HG03139 (cell line): ENCODE data around the gene GPRIN3.
A peak's percentile ranks its signal among the peaks of the same experiment; 100 is the strongest.
"Not testable (repeated sequence)": the region's sequence is repeated elsewhere in the genome, so short reads cannot be mapped to it uniquely, and the experiment has no call there.

Source experiments
- ATAC-seq: cut with Tn5 transposase; IDR thresholded peaks from one replicate; pipeline ENCODE4 v1.9.1; 2021; ENCODE audit not compliant: unreplicated experiment

GPRIN3 gene

DNA sequence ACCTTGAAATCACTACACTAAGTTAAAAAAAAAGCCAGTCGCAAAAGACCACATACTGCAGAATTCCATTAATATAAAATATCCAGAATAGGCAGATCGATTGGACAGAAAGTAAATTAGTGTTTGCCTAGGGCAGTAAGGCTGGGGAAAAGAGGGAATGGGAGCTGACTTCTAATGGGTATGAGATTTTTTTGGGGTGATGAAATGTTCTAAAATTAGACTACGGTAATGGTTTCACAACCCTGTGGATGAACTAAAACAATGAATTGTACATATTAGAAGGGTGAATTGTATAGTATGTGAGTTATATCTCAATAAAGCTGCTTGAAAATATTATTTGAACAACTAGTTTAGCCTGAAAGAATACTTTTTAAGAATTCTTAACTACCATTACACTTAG, 6.7 kb upstream of the GPRIN3 start:
- no peak for ATAC-seq

DNA sequence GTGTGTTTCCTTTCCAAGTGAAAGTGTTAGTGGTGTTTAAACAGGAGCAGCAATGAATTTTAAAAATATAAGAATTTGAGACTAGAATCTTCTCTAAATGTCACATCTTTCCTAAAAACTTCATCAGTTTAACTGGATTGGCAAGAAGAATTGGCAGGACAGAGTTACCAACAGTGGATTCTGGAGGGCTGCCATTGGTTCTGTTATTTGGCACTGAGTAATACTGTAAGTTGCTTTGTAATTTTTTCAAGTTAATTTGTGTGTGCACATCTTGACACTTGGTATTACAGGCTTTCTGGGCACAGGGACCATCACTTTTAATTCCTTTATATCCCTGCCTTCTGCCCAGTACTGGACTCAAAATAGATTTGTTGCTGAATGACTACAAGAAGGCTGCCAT, 4.5 kb upstream of the GPRIN3 start:
- ATAC-seq, result no peak

DNA sequence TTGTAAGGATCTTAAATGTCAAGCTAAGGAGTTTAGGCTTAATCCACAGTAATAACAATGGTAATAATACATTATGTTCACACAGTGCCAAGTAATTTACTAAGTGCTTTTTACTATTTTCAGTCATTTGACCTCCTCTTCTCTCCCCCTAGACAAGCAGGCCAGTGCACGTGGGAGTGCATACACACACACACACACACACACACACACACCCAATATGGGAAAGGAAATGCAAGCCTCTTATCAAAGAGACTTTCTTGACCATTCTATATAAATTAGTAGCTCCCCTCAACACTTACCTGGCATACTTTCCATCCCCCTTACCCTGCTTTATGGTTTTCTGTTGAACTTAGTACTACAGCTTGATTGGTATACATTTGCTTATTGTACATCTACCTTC, 3.8 kb upstream of the GPRIN3 start:
- ATAC-seq, result no peak

DNA sequence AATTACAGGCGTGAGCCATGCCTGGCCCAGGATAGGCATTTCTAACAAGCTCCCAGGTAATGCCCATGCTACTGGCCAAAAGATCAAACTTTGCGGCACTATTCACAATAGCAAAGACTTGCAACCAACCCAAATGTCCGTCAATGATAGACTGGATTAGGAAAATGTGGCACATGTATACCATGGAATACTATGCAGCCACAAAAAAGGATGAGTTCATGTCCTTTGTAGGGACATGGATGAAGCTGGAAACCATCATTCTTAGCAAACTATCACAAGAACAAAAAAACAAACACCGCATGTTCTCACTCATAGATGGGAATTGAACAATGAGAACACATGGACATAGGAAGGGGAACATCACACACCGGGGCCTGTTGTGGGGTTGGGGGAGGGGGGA, 1.6 kb upstream of the GPRIN3 start:
- not testable (repeated sequence) for ATAC-seq

DNA sequence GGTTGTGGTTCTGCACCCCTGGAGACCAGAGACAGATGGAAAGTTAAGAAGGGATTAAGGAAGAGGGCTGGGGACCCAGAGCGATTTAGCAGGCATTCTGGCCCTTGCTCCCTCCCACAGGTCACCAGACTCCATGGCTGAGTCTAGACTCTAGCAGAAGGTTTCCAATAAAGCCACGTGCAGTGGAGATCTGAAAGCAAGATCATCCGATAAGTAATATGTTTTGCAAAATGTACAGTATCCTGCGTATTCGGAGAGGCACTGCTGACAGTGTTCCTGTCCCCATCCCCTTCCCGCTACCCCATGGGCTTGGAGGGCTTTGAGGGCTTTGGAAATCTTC, 531 bp upstream of the GPRIN3 start:
- ATAC-seq, result no peak

DNA sequence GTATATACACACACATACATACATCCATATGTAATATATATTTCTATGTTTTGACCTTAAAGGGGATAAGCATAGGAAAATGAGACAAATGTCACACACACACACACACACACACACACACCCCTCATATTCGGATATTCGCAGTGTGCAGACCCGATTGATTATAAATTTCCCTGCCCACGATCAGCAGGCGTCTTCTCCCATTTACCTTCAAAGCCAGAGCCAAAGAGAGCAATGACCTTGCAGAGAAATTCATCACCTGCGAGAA, 488 bp downstream of the GPRIN3 start:
- ATAC-seq, result no peak

DNA sequence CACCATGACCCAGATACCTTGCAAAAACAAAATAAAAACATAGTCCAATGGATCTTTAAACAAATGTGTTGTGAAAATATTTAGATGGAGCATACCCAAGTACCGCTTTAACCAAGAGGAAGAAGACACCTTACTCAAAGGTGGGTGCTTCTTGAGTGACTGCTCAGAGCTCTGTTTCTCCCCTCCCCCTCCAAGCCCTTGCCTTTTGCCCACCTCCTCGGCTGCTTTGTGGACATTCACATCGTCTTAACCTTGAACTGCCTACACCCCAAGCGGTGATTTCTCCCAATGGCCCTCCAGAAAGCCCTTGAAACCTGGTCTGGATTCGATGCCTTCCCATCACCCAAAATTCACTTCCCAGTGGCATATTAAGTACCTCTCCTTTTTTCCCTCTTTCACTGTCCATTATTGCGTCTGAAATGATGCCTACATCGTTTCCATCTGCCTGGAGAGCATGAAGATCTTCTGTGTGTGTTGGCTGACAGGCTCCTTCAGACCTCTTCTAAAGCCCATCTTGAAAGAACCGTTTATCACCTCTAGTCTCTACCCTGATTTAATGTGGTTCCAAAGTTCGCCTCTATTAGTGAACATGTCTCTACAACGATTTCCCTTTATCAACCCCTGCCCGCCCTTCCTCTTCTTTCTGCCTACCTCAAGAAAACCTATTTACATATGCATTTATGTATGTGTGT, 968 bp downstream of the GPRIN3 start:
- no peak for ATAC-seq

DNA sequence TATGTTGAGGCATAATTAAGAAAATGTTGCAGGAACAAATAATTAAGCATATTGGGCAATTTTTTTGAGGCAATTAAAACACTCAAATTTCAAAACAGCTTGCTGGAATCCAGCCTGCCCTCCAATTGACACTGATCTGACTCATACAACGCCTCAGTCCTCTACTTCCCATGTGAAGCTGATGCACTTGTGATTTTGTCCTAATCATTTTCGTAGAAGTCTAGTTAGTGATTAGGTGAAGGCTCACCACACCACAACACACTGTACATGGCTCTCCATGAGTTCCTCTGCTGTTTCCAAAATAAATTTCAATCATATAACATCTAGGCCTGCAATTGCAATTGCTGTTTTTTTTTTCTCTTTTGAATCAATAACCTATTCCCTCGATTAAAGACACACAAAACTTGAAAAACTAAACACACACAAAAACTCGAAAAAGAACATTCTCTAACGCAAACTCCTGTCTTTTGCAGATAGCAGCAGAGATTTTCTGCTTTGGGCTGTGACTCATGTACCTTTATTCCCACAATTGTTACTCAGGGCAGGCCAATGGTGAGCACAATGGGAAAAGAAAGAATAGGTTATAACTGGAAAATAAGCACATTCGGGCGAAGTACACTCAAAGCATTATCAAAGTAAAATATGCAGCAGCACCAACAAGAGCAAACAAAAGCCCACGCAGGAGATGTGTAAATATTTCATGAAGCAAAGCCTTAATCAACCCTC, 1.7 kb downstream of the GPRIN3 start:
- no peak for ATAC-seq

DNA sequence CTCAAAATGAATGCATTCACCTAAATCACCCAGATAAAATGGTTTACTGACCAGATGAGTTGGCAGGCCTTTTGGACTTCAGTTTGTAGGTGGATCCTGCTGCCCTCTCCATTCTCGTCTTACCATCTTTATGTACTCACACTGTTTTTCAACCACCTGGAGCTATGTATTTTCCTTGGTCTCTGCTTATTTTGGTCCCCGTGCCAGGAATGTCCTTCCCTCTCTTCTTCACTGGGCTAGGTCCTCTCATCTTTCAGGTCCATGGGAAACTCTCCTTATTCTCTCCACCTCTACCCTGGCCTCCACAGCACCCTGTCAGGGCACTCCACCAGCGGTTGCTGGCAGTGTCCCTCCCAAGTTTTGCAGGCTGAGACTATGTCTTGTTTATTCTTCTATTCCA, 2.6 kb downstream of the GPRIN3 start:
- no peak for ATAC-seq

DNA sequence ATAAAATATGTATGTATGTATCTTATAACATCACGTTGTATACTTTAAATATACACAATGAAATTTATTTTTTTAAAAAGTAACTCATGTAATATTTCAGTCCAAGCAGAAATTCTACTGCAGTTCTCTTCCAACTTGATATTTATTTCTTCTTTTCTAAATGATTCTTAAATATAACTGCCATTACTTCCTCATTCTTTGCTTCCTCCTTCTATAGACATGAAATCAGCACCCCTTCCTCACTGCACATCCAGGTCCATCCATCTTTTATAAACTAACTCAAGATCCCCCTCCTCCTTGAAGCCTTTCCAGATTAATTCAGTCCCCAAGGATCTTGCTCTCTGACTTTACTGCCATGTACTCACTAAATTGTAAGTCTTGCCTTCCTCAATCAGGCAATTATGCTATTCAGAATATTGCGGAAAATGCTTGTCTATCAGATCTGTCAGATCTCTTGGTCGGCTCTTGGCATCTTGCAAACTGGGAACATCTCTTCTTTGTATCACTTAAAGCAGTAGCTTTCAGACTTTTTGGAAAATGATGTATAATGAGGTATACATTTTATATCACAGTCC, 3.7 kb downstream of the GPRIN3 start:
- ATAC-seq, result no peak

DNA sequence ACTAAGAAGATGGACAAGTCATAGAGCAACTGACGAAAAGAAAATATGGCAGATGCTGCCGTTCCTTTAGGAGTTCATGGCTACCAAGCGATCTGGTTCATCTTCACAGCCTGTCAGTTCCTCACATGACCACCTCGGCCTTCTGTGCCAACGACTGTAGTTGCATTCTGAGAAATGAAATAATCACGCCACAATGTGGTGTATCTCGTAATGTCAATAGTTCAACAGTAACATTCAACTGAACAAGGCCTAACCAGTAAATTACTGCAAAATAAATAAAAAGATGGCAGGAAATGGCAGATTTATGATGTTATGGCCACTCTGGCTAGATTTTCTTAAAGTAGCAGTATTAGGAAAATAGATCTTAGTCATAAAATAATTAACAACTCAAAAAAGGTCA, 4.4 kb downstream of the GPRIN3 start:
- ATAC-seq, result no peak

DNA sequence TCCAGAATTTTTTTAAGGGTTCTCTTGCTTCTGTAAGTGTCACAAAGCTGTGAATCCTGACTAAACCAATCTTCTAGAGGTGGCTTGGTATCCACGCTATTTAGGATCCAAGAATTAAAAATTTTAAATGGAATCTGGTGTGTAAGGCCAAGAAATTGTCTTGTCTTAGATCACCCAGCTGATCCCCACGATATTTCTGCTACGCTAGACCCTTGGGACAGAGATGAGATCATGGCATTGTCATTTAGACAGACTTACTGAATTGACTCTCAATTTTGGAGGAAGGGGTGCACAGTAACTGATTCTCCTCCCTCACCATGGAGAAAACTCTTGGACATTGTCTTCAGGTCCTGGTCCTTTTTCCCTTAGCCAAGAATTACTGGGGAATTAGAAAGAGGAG, 5.7 kb downstream of the GPRIN3 start:
- ATAC-seq, result no peak

DNA sequence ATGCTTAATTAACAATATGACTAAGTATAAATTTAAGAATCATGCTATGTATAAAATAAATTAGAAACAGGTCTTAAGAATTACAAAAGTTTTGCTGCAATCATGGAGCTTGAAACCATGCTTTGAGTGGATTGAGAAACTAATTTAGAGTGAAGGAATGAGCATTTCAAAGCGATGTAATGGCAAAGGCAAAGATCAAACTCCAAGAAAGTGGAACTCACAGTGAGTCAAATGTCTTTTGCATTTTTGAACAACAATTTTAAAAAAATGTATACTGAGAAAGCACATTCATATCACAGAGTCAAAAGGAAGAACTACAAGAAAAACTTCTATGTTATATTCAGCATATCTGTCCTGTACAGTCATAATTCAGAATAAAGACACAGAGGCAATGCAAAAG, 6.6 kb downstream of the GPRIN3 start:
- ATAC-seq, result no peak

DNA sequence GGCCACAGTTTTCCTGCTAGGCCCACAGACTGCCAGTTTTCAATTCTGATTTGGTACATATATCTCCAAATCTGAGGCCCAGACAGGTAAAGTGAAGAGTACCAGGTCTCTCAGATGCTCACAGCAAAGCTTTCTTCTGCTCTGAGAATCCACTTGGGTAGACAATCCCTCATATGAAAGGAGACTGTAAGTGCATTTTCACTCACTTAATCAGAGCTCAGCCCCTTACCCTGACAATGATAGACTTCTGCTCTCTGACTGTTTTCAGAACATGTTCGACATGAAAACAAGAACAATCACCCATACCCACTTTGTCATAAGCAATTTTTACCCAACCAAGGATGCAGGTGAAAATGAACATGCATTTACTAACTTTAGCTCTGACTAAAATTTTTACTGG, 7.1 kb downstream of the GPRIN3 start:
- ATAC-seq, result no peak

DNA sequence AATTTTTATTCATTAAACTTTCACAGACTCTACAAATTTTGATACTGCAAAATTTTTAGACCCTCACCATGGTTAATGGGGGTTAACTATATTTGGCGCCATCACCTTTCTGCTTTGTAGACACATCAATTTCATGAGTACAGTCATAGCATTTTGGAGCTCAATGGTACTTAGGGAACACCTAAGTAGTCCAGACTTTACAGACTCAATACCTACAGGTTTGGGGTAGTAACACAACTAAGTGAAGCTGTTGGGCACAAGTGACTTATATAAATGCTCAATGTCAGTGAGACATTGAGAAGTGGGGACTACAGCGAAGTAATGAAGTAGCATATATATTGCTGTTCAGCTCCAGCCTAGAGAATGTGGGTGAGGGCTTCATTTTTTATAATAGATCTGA, 7.5 kb downstream of the GPRIN3 start:
- ATAC-seq, result no peak

DNA sequence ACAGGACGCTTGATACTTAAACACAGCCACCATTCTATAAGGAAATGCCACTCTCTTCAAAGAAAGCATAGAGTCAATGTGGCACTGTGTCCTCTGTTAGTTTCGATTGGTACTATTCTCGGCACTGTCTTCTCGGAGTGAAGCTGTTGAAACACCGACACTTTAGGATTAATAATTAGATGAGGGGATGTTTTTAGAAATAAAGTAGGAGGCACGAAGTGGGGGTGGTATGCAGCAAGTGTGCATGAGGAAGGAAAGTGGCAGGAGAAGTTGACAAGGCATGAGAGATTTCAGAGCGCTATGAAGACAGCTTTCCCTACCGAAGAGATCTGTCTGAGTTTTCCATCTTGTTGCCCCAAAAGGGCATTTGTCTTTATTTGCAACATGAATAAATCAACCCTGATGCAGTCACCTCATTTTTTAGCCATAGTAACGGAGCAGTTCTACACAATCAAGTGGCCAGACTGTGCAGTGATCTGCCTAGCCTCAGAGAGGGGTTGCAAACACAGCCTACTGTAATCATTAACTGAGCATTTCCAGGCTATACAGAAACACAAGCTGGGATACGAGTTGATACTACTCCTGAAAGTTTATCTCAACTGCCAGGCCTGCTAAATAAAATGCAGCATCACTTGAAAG, 8.3 kb downstream of the GPRIN3 start:
- ATAC-seq, result peak; percentile 32

DNA sequence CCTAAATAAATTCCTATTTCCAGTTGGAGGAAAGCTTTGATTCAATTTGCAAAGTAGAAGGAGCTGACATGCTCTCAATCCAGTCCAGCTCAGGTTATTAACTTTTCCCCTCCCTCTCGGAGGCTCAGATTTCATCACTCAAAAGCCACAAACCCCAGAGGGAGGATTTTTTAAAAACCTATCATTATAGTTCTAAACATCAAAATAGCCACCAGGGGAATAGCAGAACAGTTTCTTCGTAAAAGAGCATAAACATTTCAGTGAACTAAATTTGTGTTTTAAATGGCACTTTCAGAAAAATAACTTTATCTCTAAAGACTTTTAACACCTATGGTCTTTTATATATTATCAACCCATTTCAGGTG, 8.8 kb downstream of the GPRIN3 start:
- no peak for ATAC-seq

DNA sequence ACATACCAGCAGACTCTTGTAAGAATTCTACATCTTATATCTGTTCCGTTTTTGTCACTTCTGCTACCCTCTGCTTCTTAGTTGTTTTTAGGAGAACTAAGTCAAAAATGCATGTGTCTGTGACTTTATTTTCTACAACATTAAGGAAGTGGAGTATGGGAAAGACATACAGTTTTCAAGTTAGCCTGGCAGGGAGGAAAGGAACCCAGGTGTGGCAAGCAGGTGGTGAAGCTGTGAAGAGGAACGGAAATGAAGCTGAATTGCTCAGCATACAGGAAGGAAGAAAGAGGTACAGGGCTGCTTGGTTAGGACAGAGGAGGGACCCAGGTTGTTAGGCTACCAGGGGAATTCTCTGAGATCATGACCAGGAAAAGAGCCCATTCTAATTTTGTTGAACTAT, 9.4 kb downstream of the GPRIN3 start:
- peak; percentile 41 for ATAC-seq

DNA sequence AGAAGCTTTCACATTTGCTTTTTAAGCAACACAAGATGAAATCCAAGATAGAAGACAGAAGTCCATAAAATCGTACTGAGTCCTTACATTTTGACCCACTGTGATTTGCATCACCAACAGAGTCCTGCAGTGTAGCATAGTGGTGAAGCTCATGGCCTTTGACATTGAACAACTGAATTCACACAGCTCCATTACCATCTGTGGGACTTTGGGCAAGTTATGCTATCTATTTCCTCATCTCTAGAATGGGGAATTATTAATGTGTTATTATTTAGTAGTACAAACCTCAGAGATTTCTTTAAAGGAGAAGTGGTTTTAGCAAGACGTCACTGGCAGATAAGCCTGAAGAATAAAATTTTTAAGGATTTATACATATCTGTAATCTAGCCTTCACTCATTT, 10.7 kb downstream of the GPRIN3 start:
- ATAC-seq, result no peak

DNA sequence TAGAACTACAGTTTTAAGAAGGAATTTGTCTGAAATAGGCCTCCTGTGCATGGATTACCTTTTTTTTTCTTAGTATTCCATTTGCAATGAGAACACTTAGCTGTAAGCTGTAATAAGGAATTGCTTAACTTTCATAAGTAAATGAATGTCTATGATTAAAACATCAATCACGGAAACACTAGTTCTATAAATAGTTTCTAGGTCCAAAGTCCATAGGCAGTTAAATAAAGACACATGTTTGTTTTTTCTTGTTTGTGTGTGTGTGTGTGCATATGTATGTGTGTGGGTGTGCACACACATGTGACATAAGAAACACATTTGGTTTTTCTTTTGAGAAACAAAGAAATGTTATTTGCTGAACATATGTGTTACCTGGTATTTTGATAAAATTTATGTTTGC, 11.2 kb downstream of the GPRIN3 start:
- no peak for ATAC-seq

DNA sequence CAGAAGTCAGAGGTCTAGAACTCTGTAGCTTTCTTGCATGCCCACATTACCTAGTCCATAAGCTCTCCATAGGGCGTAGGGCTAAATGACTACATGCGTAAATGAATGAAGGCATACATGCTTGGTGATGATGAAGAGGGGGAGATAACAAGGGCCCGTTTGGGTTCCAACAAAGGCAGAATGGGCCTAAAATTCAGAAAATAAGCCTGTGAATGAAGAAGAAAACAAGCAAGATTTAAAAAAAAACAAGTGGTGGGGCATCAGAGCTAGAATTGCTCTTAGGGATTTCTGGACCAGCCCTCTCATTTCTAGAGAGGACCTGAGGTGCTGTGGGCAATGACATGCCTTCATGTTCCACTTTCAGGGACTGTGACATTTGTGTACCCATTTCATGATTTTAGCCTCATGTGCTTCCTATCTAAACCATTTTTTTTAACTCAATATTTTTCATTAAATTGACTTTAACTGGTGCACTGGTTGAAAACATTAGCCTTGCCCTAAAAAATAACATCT, 12.1 kb downstream of the GPRIN3 start:
- no peak for ATAC-seq

DNA sequence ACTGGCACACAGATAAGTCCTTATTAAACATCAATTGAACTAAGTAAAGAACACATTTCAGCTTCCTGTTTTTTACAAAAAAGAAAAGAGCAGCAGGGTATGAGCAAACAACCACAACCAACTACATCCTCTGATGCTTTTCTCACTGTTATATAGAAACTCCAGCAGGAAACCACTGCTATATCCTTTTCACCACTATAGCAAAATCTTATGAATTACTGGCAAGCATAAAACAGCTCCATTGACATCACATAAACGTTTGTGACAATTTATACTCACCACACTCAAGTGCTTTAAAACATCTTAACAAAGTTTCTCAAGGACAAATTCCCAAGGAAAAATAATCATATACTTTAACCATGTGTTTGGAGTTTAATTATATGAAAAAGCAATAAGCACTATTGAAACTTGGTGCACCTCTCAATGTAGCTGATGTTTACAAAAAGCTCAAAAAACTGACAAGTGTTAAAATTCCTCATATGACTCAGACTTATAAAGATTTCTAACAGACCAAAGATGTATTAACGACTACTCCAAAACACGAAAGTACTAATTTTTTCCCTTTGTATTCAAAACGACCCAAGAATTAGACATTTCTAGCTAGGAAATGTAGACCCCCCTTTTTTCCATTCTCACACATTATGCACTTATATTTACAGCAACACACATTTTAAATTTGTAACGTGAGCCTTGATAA, 12.9 kb downstream of the GPRIN3 start:
- peak; percentile 74 for ATAC-seq
